ENCODE measurements around the gene ITPKC.

The ITPKC gene
- total RNA-seq, result 24.8 to 39.7 (median 29.3) reads per million in 4 experiments

DNA sequence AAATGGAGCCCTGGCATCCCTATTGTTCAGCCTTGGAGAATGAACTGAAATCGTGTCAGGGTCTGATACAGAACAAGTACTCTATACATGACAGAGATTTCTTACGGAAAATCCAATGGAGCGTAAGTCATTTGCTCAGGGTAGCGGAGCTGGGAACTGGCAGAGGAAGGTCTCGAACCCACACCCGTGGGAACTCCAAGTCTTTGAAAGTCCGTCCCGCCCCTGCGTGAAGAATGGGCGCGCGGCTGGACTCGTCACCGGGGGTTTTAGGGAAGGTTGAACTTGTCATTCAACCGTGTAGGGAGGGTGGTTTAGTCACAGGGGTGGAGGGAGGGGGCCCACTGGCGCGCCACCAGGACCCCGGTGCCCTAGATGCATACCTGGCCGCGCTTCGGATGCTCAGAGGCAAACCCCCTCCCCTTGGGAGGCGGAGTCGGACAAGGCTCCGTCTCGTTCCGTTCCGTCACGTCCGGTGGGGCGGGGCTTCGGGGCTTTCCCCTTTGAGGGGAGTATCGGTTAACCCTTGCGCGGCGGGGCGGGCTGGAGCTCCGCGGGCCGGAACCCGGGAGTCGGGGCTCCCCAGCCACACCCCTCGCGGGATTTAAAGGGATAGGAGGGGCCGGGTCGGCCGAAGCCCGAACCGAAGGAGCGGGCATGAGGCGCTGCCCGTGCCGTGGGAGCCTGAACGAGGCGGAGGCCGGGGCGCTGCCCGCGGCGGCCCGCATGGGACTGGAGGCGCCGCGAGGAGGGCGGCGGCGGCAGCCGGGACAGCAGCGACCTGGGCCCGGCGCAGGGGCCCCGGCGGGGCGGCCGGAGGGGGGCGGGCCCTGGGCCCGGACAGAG lies at the start of gene ITPKC, which contains the start of gene COQ8B:
ITPKC (plus strand) TSS at position 631 of the 843 bp plus-strand sequence; CDS start at position 655, 24 bp downstream.
COQ8B (minus strand) TSS at position 405 of the 843 bp plus-strand sequence. CDS start 2,254 bp downstream, outside the sequence.
- DNase-seq, result peak; percentile 100

DNA sequence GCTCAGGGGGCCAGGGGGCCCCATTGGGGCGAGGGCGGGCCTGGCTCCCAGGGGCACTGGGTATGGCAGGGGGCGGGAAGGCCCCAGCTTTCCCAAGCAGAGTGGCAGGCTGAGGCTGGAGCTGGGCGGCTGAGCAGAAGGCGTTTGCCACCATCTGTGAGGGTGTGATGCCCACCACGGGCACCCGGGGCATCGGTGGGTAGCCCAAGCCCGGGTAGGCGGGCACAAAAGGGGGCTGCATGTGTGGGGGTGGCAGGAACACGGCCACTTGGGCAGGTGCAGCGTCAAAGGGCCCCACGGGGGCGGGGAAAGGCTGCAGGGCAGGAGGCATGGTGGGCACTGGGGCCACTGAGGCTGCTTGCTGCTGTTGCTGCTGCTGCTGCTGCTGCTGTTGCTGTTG lies 49.3 kb upstream of the ITPKC start:
- no peak for DNase-seq

DNA sequence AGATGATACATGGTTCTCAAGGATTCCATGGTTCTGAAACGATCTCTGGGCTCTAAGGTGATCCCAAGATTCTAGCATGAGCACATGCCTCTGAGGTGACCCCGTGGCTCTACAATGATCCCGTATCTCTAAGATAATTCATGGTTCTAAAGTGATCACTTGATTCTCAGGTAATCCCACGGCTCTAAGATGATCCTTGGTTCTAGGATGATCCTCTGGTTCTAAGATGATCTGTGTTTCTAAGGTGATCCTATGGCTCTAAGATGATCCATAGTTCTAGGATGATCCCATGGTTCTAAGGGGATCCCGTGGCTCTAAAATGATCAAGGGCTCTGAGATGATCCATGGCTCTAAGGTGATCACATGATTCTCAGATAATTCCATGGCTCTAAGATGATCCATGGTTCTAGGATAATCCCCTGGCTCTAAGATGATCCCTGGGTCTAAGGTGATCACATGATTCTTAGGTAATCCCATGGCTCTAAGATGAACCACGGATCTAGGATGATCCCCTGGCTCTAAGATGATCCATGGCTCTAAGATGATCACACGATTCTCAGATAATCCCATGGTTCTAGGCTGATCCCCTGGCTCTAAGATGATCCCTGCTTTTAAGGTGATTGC lies 47.8 kb upstream of the ITPKC start:
- no peak for DNase-seq

DNA sequence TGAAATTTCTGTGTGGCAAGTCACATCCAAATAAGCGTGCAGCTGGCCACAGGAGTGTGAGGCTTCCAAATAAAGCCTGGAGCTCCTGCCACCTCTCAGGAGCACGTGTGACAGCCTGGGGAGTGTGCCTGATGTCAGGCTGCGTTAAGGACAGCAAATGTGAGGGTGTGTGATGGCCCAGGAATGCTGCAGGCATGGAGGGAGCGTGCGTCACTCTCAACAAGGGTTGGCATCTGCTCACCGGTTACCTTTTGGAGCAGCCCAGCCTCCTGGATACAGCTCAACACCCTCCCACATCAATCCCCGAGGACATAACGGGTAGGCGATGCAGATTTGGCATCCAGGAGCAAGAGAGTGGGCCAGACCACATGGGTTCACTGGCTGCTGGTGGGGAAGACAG lies 45.5 kb upstream of the ITPKC start:
- no peak for DNase-seq

DNA sequence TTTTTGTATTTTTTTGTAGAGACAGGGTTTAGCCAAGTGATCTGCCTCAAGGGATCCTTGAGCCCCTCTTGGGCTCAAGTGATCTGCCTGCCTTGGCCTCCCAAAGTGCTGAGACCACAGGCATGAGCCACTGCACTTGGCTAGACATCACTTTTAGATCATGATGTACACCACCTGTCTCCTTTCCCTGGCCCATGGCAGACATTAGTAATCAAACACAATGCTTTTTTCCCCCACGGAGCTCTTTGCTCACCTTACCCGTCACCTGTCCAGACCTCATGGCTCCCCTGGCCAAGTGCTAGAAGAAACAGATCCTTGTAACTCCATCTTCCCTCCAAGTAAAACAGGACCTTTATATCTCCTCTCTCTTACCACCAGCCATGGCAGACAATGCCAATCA lies 44.9 kb upstream of the ITPKC start:
- DNase-seq, result no peak

DNA sequence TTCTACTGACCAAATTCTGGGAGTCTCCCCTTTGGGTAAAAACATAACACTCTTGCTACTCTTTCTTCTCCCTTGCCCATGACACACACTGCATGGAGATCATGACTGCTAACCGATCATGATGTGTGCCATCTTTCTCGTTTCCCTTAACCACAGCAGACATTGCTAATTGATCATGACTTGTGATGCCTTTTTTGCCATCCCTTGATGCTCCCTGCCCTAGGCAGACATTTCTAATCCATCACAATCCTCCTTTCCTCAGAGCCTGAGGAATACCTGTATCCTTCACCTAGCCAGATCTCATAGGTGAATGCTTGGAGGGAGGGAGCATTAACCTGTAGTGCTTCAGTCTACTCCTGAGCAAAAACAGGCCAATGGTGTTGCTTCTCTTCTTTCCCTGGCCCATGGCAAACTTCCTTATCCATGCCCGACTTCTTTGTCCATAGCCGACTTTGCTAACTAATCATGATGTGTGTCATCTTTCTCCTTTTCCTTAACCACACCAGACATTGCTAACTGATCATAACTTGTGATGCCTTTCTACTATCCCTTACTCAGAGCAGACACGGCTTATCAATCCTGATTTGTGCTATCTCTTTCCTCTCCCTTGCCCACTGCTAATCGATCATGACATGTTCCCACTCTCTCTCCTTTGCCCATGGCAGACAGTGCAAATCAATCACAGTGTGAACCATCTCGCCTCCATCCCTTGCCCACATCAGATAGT lies 44.2 kb upstream of the ITPKC start:
- no peak for DNase-seq

DNA sequence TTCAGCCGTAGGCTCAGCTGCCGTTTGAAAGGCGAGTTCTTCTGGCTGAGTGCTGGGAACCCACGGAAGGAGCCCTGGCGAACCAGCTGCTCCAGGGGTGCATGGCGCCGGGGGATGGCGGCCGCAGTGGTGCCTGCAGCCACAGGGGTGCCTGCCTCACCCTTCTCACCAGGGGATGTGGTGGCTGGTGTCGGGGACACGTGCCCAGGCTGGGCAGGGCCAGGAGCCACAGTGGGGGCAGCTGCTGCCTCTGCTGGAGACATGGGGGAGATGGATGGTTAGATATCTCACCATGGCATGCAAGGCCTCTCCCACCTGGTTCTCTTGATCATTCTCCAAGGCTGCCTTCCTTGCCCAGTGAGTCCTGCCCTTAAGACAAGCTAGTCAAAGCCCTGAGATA lies 43.5 kb upstream of the ITPKC start:
- DNase-seq, result no peak

DNA sequence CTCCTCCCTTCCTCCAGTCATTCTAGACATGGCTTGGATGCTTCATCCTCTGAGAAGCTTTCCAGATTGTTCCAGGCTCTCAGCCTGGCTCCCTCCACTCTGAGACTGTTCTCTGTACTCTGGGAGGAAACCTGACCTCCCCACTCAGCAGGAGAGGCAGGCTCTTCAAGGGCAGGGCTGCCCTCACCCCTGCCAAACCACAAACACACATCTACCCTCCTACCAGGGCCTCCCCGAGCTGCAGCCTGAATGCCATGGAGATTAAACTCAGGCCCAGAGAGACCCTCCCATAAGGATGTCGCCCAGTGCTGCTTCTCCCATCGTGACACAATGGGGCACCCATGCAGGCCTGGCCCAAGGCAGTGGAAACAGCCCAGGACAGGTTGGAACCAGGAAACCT lies 42.6 kb upstream of the ITPKC start:
- no peak for DNase-seq

DNA sequence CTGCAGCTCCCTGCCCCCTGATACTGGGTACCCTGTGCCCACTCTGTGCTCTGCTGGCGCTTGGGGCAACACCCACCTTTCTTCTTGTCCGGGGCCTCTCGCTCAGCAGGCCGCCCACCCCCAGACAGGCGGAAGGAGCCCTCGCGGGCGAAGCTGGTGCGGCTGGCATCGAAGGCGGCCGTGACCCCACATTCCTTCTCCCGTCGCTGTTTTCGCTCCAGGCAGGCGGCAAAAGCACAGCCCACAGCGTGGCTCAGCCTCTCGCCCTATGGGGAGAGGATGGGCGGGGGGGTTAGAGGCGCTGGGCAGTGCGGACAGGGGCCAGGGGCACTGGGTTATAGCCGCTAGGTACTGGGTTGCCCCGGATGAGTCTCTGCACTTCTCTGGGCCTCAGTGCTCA lies 39.8 kb upstream of the ITPKC start:
- no peak for DNase-seq

DNA sequence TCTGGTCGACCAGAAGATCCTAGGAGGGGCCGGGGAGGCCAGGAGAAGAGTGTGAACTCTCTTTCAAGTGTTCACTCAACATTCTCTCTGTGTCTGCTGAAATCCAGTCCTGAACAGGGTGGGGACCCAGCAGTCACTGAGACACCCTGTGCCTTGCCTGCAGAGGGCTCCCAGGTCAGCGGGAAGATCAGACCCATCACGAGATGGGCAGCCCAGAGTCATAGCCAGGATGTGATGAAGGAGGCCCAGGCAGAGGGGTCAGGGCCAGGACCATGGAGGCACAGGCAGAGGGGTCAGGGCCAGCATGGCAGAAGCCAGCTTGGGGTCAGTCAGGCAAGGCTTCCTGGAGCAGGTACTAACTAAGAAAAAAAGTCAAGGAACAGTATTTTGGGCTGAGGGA lies 35.9 kb upstream of the ITPKC start:
- DNase-seq, result no peak

DNA sequence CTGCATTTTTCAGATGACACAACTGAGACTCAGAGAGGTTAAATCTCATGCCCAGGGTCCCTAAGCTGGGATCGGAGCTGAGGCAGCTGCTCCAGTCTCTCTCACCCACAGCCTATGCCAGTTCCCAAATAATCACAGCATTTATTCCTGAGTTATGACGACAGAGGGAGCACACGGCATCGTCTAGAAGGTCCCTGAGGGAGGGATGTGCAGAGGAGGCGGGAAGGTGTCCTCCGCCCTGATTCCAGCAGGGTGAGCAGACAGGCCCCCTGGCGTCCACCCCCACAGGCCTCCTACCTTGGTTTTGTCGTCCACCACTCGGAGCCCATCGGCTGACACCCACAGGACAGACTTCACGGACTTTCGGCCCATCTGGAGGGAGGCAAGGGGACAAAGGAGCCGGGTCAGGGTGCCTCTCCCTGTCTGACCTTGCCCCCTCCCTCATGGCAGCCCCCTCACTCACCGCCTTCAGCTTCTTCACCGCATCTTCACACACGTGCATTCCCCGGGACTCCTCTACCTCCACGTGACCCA lies 34.4 kb upstream of the ITPKC start:
- DNase-seq, result no peak

DNA sequence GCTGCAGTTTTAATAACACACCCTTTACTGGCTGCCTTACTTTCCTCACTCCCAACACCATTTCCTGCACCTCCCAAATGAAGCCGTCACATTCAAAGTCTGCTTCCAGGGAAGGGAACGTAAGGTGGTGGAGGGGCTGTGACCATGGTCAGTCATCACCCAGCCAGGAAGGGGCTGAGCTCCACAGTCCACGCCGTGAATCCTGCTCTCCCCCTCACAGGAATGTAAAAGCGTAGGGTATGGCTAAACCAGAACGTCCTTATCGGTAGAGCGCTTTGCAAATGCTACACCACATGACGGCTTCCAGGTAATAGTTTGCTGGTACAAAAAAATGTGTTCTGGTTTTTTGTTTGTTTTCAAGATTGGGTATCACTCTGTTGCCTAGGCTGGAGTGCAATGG lies 33.5 kb upstream of the ITPKC start:
- DNase-seq, result no peak

DNA sequence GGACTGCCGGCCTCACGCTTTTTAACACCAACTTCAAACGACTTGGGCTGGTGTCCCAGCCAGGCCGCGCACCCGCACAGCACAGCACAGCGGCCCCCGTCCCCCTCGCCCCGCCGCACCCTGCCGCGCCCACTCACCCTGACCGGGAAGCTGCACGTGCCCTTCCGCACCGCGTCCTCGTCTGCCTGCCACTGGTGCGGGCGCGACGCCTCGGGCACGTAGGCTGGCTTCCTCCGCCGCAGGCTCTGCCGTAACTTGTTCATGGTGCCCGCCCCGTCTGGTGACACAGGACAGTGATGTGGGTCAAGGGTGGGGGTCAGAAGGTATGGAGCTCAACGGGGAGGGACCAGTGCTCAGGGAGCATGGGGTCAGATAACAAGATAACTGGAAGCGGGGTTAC lies 32.6 kb upstream of the ITPKC start:
- no peak for DNase-seq

DNA sequence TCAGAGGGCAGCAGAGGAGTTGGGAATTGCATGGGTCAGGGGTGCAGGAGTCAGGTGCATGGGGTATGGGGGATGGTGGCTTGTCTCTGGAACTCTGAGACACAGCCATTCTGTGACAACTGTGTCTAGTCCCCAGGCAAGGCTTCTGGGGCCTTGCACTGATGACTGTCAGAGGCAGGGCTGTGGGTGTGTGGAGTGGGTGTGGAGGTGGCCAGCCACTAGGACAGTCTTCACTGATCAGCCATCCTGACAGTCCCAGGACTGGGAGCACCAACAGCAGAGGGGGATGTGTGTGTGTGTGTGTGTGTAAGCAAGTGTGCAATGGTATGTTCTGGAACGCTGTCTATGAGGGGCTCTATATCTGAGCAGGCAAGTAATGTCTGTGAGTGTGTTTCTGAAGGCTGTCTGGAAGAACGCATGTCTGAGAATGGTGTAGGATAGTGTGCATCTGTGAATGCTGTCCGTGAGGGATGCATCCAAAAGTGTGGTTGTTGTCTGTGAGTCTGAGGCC lies 31.8 kb upstream of the ITPKC start:
- DNase-seq, result no peak

DNA sequence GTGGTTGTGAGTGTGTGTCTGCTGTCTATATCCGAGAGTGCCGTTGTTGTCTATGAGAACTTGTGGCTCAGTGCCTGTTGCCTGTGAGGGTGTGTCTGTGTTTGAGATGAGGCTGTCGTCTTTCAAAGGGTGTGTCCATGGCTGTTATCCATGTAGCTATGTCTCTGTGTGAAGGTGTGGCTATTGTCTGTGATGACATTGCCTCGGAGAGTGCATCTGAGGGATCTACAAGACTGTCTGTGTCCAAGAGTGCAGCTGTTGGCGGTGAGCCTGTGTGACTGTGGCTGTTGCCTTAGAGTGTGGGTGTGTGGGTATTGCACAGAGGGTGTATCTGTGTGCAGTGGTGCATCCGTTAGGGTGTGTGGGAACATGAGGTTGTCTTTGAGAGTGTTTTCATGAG lies 31.3 kb upstream of the ITPKC start:
- DNase-seq, result no peak

DNA sequence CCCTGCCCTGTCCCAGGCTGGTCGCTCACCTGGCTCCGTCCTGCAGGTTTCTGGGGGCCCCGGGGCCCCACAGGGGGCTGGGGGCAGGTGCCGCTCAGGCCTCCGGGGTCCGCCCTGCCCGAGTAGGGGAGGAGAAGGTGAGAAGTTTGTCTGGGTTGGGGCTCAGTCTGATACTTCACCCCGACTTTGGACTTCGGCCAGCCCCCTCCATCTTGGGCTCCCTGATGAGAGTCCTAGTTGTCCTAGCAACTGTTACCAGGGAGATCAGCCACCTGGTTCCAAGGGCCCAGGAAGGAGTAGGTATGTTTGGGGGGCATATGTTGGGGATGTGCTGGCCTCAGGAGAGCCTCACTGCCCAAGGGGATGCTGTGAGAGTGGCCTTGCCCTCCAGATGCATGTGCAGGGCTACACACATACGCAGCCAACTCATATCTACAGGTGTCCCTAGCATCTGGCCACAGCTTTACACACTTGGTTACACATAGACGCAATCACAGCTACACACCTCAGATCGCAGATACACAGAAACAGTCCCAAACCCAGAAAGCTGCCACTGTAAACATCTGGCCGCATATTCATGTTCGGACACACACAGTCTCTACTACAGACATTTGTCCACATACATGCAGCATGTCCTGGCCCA lies 29.9 kb upstream of the ITPKC start:
- DNase-seq, result no peak

DNA sequence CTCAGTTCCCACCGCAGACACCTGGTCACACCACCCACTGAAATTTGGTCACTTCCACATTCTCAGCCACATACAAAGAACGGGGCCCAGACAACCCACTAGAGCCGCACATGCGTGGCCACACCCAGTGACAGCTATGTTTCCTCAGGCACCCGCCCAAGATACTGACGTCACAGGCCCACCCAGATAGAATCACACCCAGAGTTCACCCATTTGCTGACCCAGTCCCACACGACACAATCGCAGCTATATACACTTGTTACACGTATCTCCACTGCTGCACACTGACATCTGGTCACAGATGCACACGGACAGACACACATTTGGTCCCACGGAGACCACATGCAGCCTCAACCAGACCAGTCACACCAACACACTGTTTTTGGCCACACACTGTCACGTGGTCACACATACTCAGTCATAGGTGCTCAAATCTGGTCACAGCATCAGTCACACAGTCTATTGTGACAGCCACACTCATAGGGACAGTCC lies 29.3 kb upstream of the ITPKC start:
- no peak for DNase-seq

DNA sequence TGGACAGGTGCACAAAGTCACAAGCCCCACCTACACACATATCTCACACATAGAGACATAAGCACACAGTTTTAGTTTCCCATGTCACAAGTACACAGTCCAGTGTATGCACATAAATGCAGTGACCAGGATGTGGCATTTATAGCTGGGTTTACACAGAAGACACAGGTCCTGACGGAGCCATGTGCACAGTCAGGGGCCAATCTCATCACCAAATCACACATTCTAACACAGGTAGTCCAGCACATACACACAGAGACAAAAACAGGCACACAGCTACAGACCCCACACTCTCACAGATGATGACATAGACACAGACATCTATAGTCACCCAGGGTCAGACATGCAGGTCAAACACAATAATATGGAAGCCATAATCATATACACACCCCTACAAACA lies 28.6 kb upstream of the ITPKC start:
- DNase-seq, result no peak

DNA sequence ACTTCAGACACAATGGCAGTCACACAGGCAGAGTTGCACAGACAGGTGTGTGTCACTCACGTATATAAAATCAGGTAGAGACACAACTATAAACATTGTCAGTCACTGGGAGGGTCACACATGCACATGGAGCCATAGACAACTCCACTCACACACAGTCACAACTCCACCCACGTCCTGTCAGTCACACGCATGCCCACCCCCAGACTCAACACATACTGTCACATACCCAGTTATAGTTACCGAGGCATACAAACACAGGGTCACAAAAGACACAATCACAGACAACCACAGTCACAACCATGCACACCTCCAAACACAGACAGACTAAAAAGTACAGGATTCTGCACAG lies 27.9 kb upstream of the ITPKC start:
- no peak for DNase-seq

DNA sequence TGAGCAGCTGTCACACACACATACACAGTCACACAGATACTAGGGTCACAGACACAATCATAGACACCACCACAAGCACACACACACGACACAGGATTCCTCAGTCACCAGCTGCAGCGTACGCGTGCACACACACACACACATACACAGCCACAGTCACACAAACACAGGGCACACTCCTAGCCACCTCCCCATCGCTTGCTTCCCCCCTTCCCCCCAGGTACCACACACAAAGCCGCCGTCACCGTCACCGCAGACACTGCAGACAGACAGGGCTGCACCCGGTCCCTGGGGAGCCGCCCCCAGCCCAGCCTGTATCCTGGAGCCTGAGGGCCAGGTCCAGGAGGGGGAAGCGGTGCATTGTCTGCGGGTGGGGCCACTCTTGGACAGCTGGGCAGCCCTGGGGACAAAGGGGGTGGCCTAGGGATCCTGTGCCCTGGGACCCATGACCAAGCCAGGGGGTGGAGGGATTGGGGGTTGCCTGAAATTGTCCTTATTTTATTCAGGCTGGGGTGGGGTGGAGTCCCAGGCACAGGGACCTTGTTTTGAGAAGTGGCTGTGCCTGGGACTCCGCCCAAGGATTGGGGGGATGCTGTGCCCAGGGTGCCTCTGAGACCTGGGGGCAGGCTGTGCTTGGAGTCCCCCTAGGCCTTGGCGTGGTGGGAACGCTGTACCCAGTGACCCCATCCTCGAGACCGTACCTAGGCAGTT lies 27.4 kb upstream of the ITPKC start:
- no peak for DNase-seq

DNA sequence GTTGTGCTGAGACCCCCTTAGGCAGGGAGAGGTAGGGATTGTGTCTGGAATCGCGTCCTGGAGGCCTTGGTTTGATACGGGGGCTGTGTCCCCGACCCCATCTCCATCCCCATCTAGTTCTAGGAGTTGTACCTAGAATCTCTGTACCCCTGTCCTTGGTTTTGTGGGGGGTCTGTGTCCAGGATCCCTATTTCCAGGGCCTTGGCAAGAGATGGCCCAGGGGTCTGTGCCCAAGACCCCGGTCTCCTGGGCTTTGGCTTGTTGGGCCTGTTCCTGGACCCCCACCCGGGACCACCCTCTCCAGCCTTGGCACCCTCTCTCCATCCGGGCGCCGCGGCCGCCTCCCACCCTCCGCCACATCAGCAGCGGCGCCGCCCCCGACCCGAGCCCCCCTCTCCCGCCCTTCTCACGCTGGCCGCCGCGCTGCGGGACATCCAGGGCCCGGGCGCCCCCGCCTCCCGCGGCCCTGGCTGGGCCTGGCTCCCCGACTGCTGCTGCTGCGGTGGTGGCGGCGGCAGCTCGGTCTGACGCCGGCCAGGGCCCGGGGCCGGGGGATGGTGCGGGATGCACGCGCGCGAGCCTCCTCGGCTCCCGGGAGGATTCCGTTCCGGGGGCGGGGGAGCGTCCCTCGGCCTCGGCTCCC lies 26.7 kb upstream of the ITPKC start, which contains the start of gene NUMBL:
NUMBL (minus strand) TSS at position 602 of the 643 bp plus-strand sequence; CDS start at position 434, 168 bp downstream.
- DNase-seq, result no peak

Measured in effector CD8-positive, alpha-beta T cell (primary cell).